ENCODE data around the gene RACK1. TPM values are rescaled to one million over a fixed set of nuclear protein-coding genes. Genes with fewer than 3 reads are reported as not detected.

The RACK1 gene
- total and polyA plus RNA-seq, 10 donors: 1,202 to 3,598 (median 2,333) TPM

- Histone ChIP-seq H3K27me3 (replicated peaks in 1 of 7) (no peaks in the 10 kb centered on the region), H3K27ac (peak overlapping the region; percentile 93 to 100 (median 99)), H3K4me1 (peaks cover 38 to 65% (median 58%) of the 10 kb centered on the region in 6 donors), H3K9me3 (no peaks in the 10 kb centered on the region), H3K4me3 (peak overlapping the region; percentile 67 to 96 (median 80)), H3K36me3 (peaks cover 0 to 54% (median 10%) of the 10 kb centered on the region in 6 donors)
- TF ChIP-seq POLR2A (IDR thresholded peaks at IDR 0.05) (no peak), POLR2AphosphoS5 (IDR thresholded peaks at IDR 0.05) (no peak)
- TF ChIP-seq, protein P1, sequence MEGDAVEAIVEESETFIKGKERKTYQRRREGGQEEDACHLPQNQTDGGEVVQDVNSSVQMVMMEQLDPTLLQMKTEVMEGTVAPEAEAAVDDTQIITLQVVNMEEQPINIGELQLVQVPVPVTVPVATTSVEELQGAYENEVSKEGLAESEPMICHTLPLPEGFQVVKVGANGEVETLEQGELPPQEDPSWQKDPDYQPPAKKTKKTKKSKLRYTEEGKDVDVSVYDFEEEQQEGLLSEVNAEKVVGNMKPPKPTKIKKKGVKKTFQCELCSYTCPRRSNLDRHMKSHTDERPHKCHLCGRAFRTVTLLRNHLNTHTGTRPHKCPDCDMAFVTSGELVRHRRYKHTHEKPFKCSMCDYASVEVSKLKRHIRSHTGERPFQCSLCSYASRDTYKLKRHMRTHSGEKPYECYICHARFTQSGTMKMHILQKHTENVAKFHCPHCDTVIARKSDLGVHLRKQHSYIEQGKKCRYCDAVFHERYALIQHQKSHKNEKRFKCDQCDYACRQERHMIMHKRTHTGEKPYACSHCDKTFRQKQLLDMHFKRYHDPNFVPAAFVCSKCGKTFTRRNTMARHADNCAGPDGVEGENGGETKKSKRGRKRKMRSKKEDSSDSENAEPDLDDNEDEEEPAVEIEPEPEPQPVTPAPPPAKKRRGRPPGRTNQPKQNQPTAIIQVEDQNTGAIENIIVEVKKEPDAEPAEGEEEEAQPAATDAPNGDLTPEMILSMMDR (IDR thresholded peaks at IDR 0.05 in 8 of 11, conservative IDR thresholded peaks at IDR 0.05 in 3 of 11): no peak
- DNase-seq: peak; percentile 65
- intact Hi-C loops (cut with DNase I; ENCODE audit: low total_unique reads): no loop called here
- 3 to 6% (median 4%) methylated on average over 26 of the region's 26 CpGs for WGBS, 5 donors
These were observed 16.4 kb upstream of the RACK1 start for GRCh38 chr5:181259974-181260719.

- intact Hi-C loops (cut with DNase I; ENCODE audit: low total_unique reads): no loop called here
- Histone ChIP-seq H3K27me3 (replicated peaks in 1 of 7) (no peaks in the 10 kb centered on the region), H3K9me3 (no peaks in the 10 kb centered on the region), H3K4me3 (peak overlapping the region; percentile 67 to 96 (median 80)), H3K4me1 (peaks cover 39 to 74% (median 65%) of the 10 kb centered on the region in 6 donors), H3K27ac (peak overlapping the region in 3 of 8 donors; percentile 96 to 100 (median 100)), H3K36me3 (peaks cover 0 to 55% (median 7%) of the 10 kb centered on the region in 6 donors)
- WGBS, 5 donors: 44 to 66% (median 62%) methylated on average over 2 of the region's 2 CpGs
- TF ChIP-seq POLR2A (IDR thresholded peaks at IDR 0.05) (no peak), POLR2AphosphoS5 (IDR thresholded peaks at IDR 0.05) (no peak)
- TF ChIP-seq, protein P1 (IDR thresholded peaks at IDR 0.05 in 8 of 11, conservative IDR thresholded peaks at IDR 0.05 in 3 of 11): no peak
- DNase-seq: peak; percentile 4
These were observed 15.6 kb upstream of the RACK1 start for GRCh38 chr5:181259283-181259682.

- TF ChIP-seq, protein P1 (IDR thresholded peaks at IDR 0.05 in 8 of 11, conservative IDR thresholded peaks at IDR 0.05 in 3 of 11): no peak
- no peak for TF ChIP-seq POLR2A (IDR thresholded peaks at IDR 0.05)
- peak overlapping the region in 2 of 8 donors; percentile 96 to 100 for H3K27ac ChIP-seq
- no peaks in the 10 kb centered on the region for H3K9me3 ChIP-seq
- H3K36me3 ChIP-seq: peaks cover 0 to 55% (median 6%) of the 10 kb centered on the region in 6 donors
- H3K4me3 ChIP-seq: peak overlapping the region in 6 of 8 donors; percentile 67 to 96 (median 78)
- intact Hi-C loops (cut with DNase I; ENCODE audit: low total_unique reads): no loop called here
- H3K4me1 ChIP-seq: peaks cover 39 to 81% (median 71%) of the 10 kb centered on the region in 6 donors
- peak; percentile 11 for DNase-seq
- 60 to 80% (median 69%) methylated on average over 3 of the region's 3 CpGs for WGBS, 5 donors
- no peaks in the 10 kb centered on the region for H3K27me3 ChIP-seq (replicated peaks in 1 of 7)
These were observed 14.9 kb upstream of the RACK1 start for GRCh38 chr5:181258576-181258975.

GRCh38 chr5:181255836-181256578 lies 12.3 kb upstream of the RACK1 start:
- peak; percentile 37 for DNase-seq
- intact Hi-C loops (cut with DNase I; ENCODE audit: low total_unique reads): no loop called here
- TF ChIP-seq POLR2A (IDR thresholded peaks at IDR 0.05) (no peak), POLR2AphosphoS5 (IDR thresholded peaks at IDR 0.05) (no peak)
- TF ChIP-seq, protein P1 (IDR thresholded peaks at IDR 0.05 in 8 of 11, conservative IDR thresholded peaks at IDR 0.05 in 3 of 11): no peak
- H3K4me3 ChIP-seq: no peak overlapping the region
- 78 to 89% (median 85%) methylated on average over 7 of the region's 7 CpGs for WGBS, 5 donors
- H3K9me3 ChIP-seq: no peaks in the 10 kb centered on the region
- no peaks in the 10 kb centered on the region for H3K27me3 ChIP-seq (replicated peaks in 1 of 7)
- peaks cover 0 to 72% (median 9%) of the 10 kb centered on the region in 6 donors for H3K36me3 ChIP-seq
- peak overlapping the region in 5 of 8 donors; percentile 2 to 45 (median 22) for H3K27ac ChIP-seq
- H3K4me1 ChIP-seq: peaks cover 39 to 97% (median 84%) of the 10 kb centered on the region in 6 donors

Data from spleen (tissue), 11 donors.